Neural cell (in vitro differentiated cells): ENCODE measurements around the gene OGFOD3. TPM values are rescaled to one million over a fixed set of nuclear protein-coding genes. Genes with fewer than 3 reads are reported as not detected.
"Not testable (repeated sequence)": the region's sequence is repeated elsewhere in the genome, so short reads cannot be mapped to it uniquely, and the experiment has no call there.

ENCODE experiments used
- H2AFZ ChIP-seq: fragments of 200-600, 300-800 bp; sonication (generic), shearing (Covaris generic); 2 replicates; pipeline ENCODE4 v1.6.0; 2014; ENCODE audit warnings: low read depth, mild to moderate bottlenecking, antibody characterized with exemption, low read length, moderate library complexity
- H3F3A ChIP-seq: fragments of 200-600 bp; shearing (Covaris generic); 2 replicates; pipeline ENCODE4 v1.6.1; 2016; ENCODE audit warnings: mild to moderate bottlenecking, moderate library complexity, mixed read lengths, antibody characterized with exemption, low read length; ENCODE audit not compliant: insufficient read depth, poor library complexity, severe bottlenecking
- H3K27ac ChIP-seq: fragments of 200-600, 300-800 bp; sonication (generic), shearing (Covaris generic); 2 replicates; pipeline ENCODE4 v1.5.1; 2014; ENCODE audit warnings: mild to moderate bottlenecking, low read length, moderate library complexity
- H3K27me3 ChIP-seq: fragments of 300-800, 200-600 bp; sonication (generic), shearing (Covaris generic); 2 replicates; pipeline ENCODE4 v1.6.0; 2014; ENCODE audit warnings: mild to moderate bottlenecking, low read depth, low read length, moderate library complexity; ENCODE audit not compliant: insufficient read depth
- H3K36me3 ChIP-seq: fragments of 300-800, 200-600 bp; sonication (generic), shearing (Covaris generic); 2 replicates; pipeline ENCODE4 v1.5.1; 2014; ENCODE audit warnings: mild to moderate bottlenecking, antibody characterized with exemption, low read length, moderate library complexity; ENCODE audit not compliant: insufficient read depth
- H3K4me2 ChIP-seq: fragments of 300-800, 200-600 bp; sonication (generic), shearing (Covaris generic); 2 replicates; pipeline ENCODE4 v1.6.0; 2014; ENCODE audit warnings: mild to moderate bottlenecking, low read length
- H3K4me3 ChIP-seq: fragments of 300-800, 200-600 bp; sonication (generic), shearing (Covaris generic); 2 replicates; pipeline ENCODE4 v1.5.1; 2014; ENCODE audit warnings: mild to moderate bottlenecking, low read length, moderate library complexity
- H3K79me2 ChIP-seq: fragments of 200-600 bp; shearing (Covaris generic); replicated peaks from 2 replicates; pipeline ENCODE4 v1.6.0; 2014; ENCODE audit warnings: mild to moderate bottlenecking, low read length, moderate library complexity; ENCODE audit not compliant: insufficient read depth
- H3K9ac ChIP-seq: fragments of 300-800, 200-600 bp; sonication (generic), shearing (Covaris generic); 2 replicates; pipeline ENCODE4 v1.6.1; 2016; ENCODE audit warnings: mild to moderate bottlenecking, low read length, mixed read lengths
- H3K9me2 ChIP-seq: fragments of 200-600 bp; shearing (Covaris generic); 2 replicates; pipeline ENCODE4 v1.6.1; 2016; ENCODE audit warnings: mild to moderate bottlenecking, low read length, mixed read lengths; ENCODE audit not compliant: insufficient read depth
- H3K9me3 ChIP-seq: fragments of 200-600, 300-800 bp; sonication (generic), shearing (Covaris generic); 2 replicates; pipeline ENCODE4 v1.6.1; 2016; ENCODE audit warnings: mild to moderate bottlenecking, mixed run types, low read length, moderate library complexity, mixed read lengths
- H4K20me1 ChIP-seq: fragments of 200-600 bp; shearing (Covaris generic); 2 replicates; pipeline ENCODE4 v1.6.1; 2016; ENCODE audit warnings: mild to moderate bottlenecking, mixed run types; ENCODE audit not compliant: insufficient read depth
- CTCF ChIP-seq: fragments of 450-650 bp; IDR thresholded peaks from 2 replicates; pipeline ENCODE4 v1.5.1; 2014; ENCODE audit warnings: antibody characterized with exemption, mild to moderate bottlenecking, moderate library complexity; ENCODE audit not compliant: poor library complexity, severe bottlenecking
- EP300 ChIP-seq: fragments of 450-650 bp; conservative IDR thresholded peaks from 2 replicates; pipeline ENCODE4 v1.6.1; 2014; ENCODE audit warnings: antibody characterized with exemption, mild to moderate bottlenecking, moderate library complexity; ENCODE audit not compliant: poor library complexity, severe bottlenecking
- EZH2 ChIP-seq: fragments of 200-600, 300-800 bp; shearing (Covaris generic), sonication (generic); IDR thresholded peaks from 2 replicates; pipeline ENCODE4 v1.6.1; 2014; ENCODE audit warnings: antibody characterized with exemption, low read length, borderline replicate concordance, mild to moderate bottlenecking; ENCODE audit not compliant: insufficient read depth, poor library complexity, severe bottlenecking
- MXI1 ChIP-seq: fragments of 450-650 bp; conservative IDR thresholded peaks from 2 replicates; pipeline ENCODE4 v1.6.1; 2014; ENCODE audit warnings: antibody characterized with exemption, mild to moderate bottlenecking; ENCODE audit not compliant: poor library complexity, severe bottlenecking
- POLR2AphosphoS5 ChIP-seq: IDR thresholded peaks from 2 replicates; pipeline ENCODE4 v1.6.1; 2012
- RAD21 ChIP-seq: fragments of 450-650 bp; conservative IDR thresholded peaks from 2 replicates; pipeline ENCODE4 v1.6.1; 2014; ENCODE audit warnings: antibody characterized with exemption, mild to moderate bottlenecking, moderate library complexity
- REST ChIP-seq: IDR thresholded peaks from 2 replicates; pipeline ENCODE4 v1.6.1; 2012; ENCODE audit warnings: borderline replicate concordance
- SMC3 ChIP-seq: fragments of 450-650 bp; conservative IDR thresholded peaks from 2 replicates; pipeline ENCODE4 v1.6.1; 2014; ENCODE audit warnings: antibody characterized with exemption, mild to moderate bottlenecking, moderate library complexity; ENCODE audit not compliant: poor library complexity
- TAF1 ChIP-seq: IDR thresholded peaks from 2 replicates; pipeline ENCODE4 v1.6.1; 2012; ENCODE audit warnings: low read depth
- polyA plus RNA-seq: library from polyadenylated mRNA; depleted of rRNA; stranded (reverse); fragments of >200 nt; gene quantifications from 2 replicates; pipeline ENCODE4 v1.2.3, GENCODE V29; 2014

The OGFOD3 gene
- polyA plus RNA-seq, 1 donor from 2014 or later = 22.6 TPM

- H3K36me3 ChIP-seq = no peaks in the 10 kb centered on the region
- no peak overlapping the region for H3K27ac ChIP-seq
- H3K27me3 ChIP-seq = peaks cover 29% of the 10 kb centered on the region
- H3K79me2 ChIP-seq = no peaks in the 10 kb centered on the region
- H3K4me2 ChIP-seq = no peak overlapping the region
- H3F3A ChIP-seq = no peaks in the 10 kb centered on the region
- H3K9ac ChIP-seq = no peak overlapping the region
- no peak overlapping the region for H3K4me3 ChIP-seq
- no peaks in the 10 kb centered on the region for H4K20me1 ChIP-seq
- H3K9me3 ChIP-seq = no peaks in the 10 kb centered on the region
- TF ChIP-seq TAF1 (no peak), POLR2AphosphoS5 (no peak), SMC3 (no peak), EP300 (no peak), CTCF (no peak), MXI1 (no peak), EZH2 (no peak), REST (no peak), RAD21 (no peak)
- H2AFZ ChIP-seq = no peak overlapping the region
- H3K9me2 ChIP-seq = no peaks in the 10 kb centered on the region
Observed at GRCh38 chr17:82373731-82374625, 44.4 kb downstream of the OGFOD3 start.

GRCh38 chr17:82373072-82373452 is 45.3 kb downstream of the OGFOD3 start:
- H3K79me2 ChIP-seq, H4K20me1 ChIP-seq, H3K4me3 ChIP-seq, H3K9ac ChIP-seq, H3F3A ChIP-seq, H3K9me2 ChIP-seq, H3K9me3 ChIP-seq, H3K27ac ChIP-seq, H2AFZ ChIP-seq, H3K4me2 ChIP-seq, H3K36me3 ChIP-seq: not testable (repeated sequence)
- peaks cover 29% of the 10 kb centered on the region for H3K27me3 ChIP-seq
